Activated gamma-delta T cell treated with Interleukin-2 at 50 U/mL for 16 hours (primary cell): ENCODE results near the gene ABCC6.
"Not testable (repeated sequence)": the region's sequence is repeated elsewhere in the genome, so short reads cannot be mapped to it uniquely, and the experiment has no call there.

ENCODE experiments used
- DNase-seq: peaks from one replicate; pipeline ENCODE4 v3.0.0-alpha.2; 2020

Gene ABCC6

GRCh38 chr16:16188827-16189226 lies 34.5 kb downstream of the ABCC6 start:
- DNase-seq, result no peak

GRCh38 chr16:16186820-16187219 lies 36.5 kb downstream of the ABCC6 start:
- no peak for DNase-seq

- DNase-seq, result no peak
Measured at GRCh38 chr16:16185095-16185494, 38.2 kb downstream of the ABCC6 start.

- no peak for DNase-seq
Measured at GRCh38 chr16:16184594-16184993, 38.7 kb downstream of the ABCC6 start.

- DNase-seq, result no peak
Measured at GRCh38 chr16:16183562-16183961, 39.7 kb downstream of the ABCC6 start.

- DNase-seq, result no peak
Measured at GRCh38 chr16:16182918-16183317, 40.4 kb downstream of the ABCC6 start.

GRCh38 chr16:16181748-16182147 lies 41.5 kb downstream of the ABCC6 start:
- DNase-seq, result not testable (repeated sequence)

- DNase-seq, result no peak
Measured at GRCh38 chr16:16178455-16179162, 44.7 kb downstream of the ABCC6 start.

- no peak for DNase-seq
Measured at GRCh38 chr16:16176328-16176727, 47.0 kb downstream of the ABCC6 start.

- no peak for DNase-seq
Measured at GRCh38 chr16:16175296-16175695, 48.0 kb downstream of the ABCC6 start.

GRCh38 chr16:16172991-16173390 lies 50.3 kb downstream of the ABCC6 start:
- DNase-seq, result no peak

GRCh38 chr16:16171332-16171919 lies 51.9 kb downstream of the ABCC6 start:
- no peak for DNase-seq

GRCh38 chr16:16169615-16170014 lies 53.7 kb downstream of the ABCC6 start:
- DNase-seq, result no peak

- no peak for DNase-seq
Measured at GRCh38 chr16:16168431-16168830, 54.9 kb downstream of the ABCC6 start.

GRCh38 chr16:16167927-16168326 lies 55.4 kb downstream of the ABCC6 start:
- no peak for DNase-seq

GRCh38 chr16:16166949-16167348 lies 56.3 kb downstream of the ABCC6 start:
- DNase-seq, result no peak

GRCh38 chr16:16166085-16166484 lies 57.2 kb downstream of the ABCC6 start:
- no peak for DNase-seq

- no peak for DNase-seq
Measured at GRCh38 chr16:16164243-16164642, 59.1 kb downstream of the ABCC6 start.

GRCh38 chr16:16163571-16163970 lies 59.7 kb downstream of the ABCC6 start:
- DNase-seq, result no peak

- DNase-seq, result no peak
Measured at GRCh38 chr16:16163109-16163508, 60.2 kb downstream of the ABCC6 start.

GRCh38 chr16:16162591-16162990 lies 60.7 kb downstream of the ABCC6 start:
- DNase-seq, result no peak

- DNase-seq, result not testable (repeated sequence)
Measured at GRCh38 chr16:16161840-16162239, 61.5 kb downstream of the ABCC6 start.

GRCh38 chr16:16161319-16161718 lies 62.0 kb downstream of the ABCC6 start:
- no peak for DNase-seq

GRCh38 chr16:16159662-16160061 lies 63.6 kb downstream of the ABCC6 start:
- no peak for DNase-seq
